GM12874 (cell line): ENCODE measurements around the gene MLLT3.

ENCODE experiments used
- TF ChIP-seq, protein P1 (sequence below): IDR thresholded peaks from 2 replicates; pipeline ENCODE4 v1.5.1; 2011; ENCODE audit warnings: low read depth, mild to moderate bottlenecking, control low read depth, low read length, moderate library complexity; ENCODE audit not compliant: insufficient read depth

The MLLT3 gene

DNA sequence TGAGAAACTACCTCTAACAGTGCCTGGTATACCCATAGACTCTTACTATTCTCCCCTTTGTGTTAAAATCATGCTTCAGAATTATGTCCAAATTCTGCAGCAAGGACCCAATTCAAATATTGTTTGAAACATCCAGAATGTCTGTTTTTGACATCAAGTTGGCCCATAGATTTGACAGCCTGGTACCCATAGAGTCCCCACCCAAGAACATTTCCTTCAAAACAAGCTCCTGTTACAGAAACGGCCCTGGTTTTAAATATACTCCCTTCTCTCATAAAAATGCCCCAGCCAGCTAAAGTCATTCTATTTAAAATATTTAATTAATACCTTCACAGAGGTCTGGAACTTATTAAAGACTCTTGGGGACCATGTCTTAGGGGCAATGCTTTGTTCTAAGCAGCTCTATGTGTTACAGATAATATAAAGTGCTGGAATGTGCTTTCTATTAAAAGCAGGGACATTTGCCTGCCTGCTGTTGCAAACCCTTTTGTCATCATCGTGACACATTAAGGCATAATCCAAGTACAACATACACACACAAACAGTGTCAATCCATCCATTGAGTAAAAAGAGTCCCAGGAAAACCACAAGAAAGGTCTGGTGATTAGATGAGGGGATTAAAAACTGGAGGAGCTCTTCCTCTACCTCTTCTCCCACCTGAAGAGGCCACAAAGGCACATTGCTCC lies 321.7 kb downstream of the MLLT3 start:
- TF ChIP-seq, protein P1, sequence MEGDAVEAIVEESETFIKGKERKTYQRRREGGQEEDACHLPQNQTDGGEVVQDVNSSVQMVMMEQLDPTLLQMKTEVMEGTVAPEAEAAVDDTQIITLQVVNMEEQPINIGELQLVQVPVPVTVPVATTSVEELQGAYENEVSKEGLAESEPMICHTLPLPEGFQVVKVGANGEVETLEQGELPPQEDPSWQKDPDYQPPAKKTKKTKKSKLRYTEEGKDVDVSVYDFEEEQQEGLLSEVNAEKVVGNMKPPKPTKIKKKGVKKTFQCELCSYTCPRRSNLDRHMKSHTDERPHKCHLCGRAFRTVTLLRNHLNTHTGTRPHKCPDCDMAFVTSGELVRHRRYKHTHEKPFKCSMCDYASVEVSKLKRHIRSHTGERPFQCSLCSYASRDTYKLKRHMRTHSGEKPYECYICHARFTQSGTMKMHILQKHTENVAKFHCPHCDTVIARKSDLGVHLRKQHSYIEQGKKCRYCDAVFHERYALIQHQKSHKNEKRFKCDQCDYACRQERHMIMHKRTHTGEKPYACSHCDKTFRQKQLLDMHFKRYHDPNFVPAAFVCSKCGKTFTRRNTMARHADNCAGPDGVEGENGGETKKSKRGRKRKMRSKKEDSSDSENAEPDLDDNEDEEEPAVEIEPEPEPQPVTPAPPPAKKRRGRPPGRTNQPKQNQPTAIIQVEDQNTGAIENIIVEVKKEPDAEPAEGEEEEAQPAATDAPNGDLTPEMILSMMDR, result no peak

DNA sequence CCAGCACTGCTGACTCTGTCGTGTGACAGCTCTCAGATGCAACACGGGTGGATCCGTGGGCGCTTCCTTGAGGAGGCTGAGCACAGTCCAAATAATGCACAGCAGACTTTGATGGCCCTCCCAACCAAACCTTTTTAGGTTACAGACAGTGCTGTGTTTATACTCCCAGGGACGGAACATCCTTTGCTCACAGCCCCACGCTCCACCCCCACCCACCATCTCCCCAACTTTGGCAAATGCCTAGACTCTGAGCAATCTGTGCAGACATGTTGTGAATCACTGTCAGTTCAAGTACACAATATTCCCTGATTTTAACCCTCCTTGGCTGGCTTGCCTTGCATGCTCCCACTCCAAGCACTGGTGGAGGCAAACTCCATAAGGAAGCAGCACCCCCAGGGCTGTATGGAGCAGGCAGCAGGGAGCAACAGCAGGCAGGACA lies 324.6 kb downstream of the MLLT3 start:
- TF ChIP-seq, protein P1, result no peak

DNA sequence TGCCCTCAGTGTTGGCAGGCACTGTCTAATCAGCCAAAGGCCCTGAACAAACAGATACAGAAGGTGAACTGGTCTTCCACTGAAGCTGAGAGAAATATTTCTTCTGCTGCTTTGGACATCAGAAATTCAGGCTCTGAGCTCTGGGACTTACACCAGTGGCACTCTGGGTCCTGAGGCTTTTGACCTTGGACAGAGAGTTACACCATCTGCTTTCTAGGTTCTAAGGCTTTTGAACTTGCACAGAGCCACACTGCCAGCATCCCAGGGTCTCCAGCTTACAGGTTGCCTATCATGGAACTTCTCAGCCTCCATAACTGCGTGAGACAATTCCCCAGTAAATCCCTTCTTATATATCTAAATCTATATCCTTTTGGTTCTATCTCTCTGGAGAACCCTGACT lies 326.7 kb downstream of the MLLT3 start:
- TF ChIP-seq, protein P1, result no peak

DNA sequence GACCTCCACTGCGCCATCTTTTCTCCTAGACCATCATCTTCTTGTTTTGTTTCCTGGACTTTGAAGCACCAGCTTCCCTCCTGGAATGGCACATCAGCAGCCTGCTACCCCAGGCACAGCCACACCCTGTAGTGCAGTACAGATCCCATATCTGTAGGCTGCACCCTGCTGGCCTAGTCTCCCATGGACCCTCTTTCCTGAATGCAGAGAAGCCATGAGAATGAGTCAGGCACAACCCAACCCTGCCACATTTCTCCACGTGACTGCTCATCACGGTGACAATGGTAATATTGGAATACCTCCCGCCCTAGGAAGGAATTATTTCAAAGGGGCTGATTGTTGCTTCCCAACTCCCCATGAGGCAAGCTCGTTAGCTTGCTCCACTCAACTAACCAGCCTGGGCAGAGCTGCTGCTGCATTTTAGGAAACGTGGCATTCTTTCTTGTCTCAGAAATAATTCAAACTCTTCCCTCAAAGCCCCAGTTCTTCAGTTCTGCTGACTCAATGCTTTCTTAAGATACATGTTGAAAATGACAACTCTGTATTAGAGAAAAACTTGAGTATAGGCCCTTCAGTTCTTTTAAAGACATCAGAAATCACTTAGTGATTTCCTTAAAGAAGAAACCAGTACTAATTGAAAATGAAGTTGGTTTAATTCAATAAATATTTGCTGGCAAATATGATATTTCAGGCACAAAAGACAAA lies 328.1 kb downstream of the MLLT3 start:
- TF ChIP-seq, protein P1, result no peak

DNA sequence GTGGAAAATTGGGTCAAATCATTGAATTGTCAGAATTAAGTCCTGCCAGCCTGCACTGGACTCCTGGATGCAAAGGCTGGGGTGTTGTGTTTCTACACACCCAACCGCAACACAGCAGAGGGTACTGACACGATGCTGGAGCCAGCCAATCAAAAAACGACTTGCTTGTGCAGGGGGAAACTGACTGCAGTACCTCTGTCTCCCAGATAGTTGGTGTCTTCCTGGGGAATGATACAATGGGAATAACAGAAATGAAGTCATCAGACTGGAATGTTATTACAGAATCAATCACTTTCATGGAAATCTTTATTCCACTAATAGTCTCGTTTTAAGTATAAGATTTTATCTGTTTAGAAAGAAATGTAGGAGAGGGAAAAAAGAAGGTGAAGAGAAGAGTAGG lies 330.3 kb downstream of the MLLT3 start:
- TF ChIP-seq, protein P1, result no peak
